Fibroblast of lung (primary cell): ENCODE results near the gene FGFR3.

Experiments used
- CTCF ChIP-seq, 2 donors: IDR thresholded peaks in 1 of 2; conservative IDR thresholded peaks in 1 of 2; 1 replicate in 1 of 2; 2 replicates in 1 of 2; pipeline ENCODE4 v1.5.1; 2011 to 2012; ENCODE audit warnings: low read length in 2 of 2, control low read depth in 1 of 2, inconsistent platforms in 1 of 2, low read depth in 1 of 2, mild to moderate bottlenecking in 1 of 2
- EZH2 ChIP-seq: IDR thresholded peaks from 2 replicates; pipeline ENCODE4 v1.5.1; 2012; ENCODE audit warnings: low read length, control low read depth, mild to moderate bottlenecking; ENCODE audit errors: missing control alignments

GRCh38 chr4:1841887-1842210 is 48.8 kb downstream of the FGFR3 start:
- TF ChIP-seq CTCF (conservative IDR thresholded peaks at IDR 0.05 in 1 of 2, IDR thresholded peaks at IDR 0.05 in 1 of 2; ENCODE audit: low read depth in 1 of 2, low read length in 2 of 2) (no peak), EZH2 (no peak)
